Panc1 (cell line): ENCODE measurements around the gene PCMT1. TPM values are rescaled to one million over a fixed set of nuclear protein-coding genes. Genes with fewer than 3 reads are reported as not detected.

Experiments used
- ATAC-seq: fragments of 200-7000 bp; cut with Tn5 transposase; 2 replicates; pipeline ENCODE4 v1.9.1; 2020; ENCODE audit warnings: mild to moderate bottlenecking, moderate library complexity
- BruUV-seq: library from RNA; stranded (reverse); fragments of 400-500 nt; replicated peaks from 2 replicates; lab custom pipeline; 2021; lab: Mats Ljungman, UMichigan
- CTCF ChIA-PET: fragments of 300-600 bp; sonication (Branson Sonifier 250); formaldehyde crosslinking; loops from one replicate; lab custom pipeline; 2022; ENCODE audit warnings: antibody characterized with exemption; lab: Charles Lee
- POLR2A ChIA-PET: fragments of 300-600 bp; sonication (Branson Sonifier 250); formaldehyde crosslinking; loops from one replicate; lab custom pipeline; 2022; ENCODE audit warnings: antibody characterized with exemption; lab: Charles Lee
- DNase-seq: peaks from one replicate; pipeline ENCODE4 v3.0.0-alpha.2; 2010; ENCODE audit warnings: low read depth, low spot score
- H3K27ac ChIP-seq: 2 replicates; pipeline ENCODE4 v1.5.1; 2011; ENCODE audit warnings: mild to moderate bottlenecking, low read length, inconsistent platforms
- H3K27me3 ChIP-seq: fragments of 200-500 bp; sonication (Bioruptor generic); 2 replicates; pipeline ENCODE4 v1.6.0; 2014; ENCODE audit warnings: low read length, inconsistent platforms; ENCODE audit not compliant: control insufficient read depth, insufficient read depth
- H3K36me3 ChIP-seq: fragments of 200-500 bp; sonication (Bioruptor generic); 2 replicates; pipeline ENCODE4 v1.5.1; 2014; ENCODE audit warnings: inconsistent platforms, mild to moderate bottlenecking, low read length, moderate library complexity; ENCODE audit not compliant: control insufficient read depth, insufficient read depth
- H3K4me1 ChIP-seq: 2 replicates; pipeline ENCODE4 v1.5.1; 2011; ENCODE audit warnings: inconsistent platforms, mild to moderate bottlenecking, low read length, moderate library complexity; ENCODE audit not compliant: control insufficient read depth, insufficient read depth
- H3K4me3 ChIP-seq, 2 experiments: 2 replicates each; pipeline ENCODE4 v1.5.1; 2011 to 2012; ENCODE audit warnings: low read depth in 2 of 2, low read length in 2 of 2, mild to moderate bottlenecking in 2 of 2, inconsistent platforms in 1 of 2, moderate library complexity in 1 of 2
- H3K9me3 ChIP-seq: fragments of 200-500 bp; sonication (Bioruptor generic); 2 replicates; pipeline ENCODE4 v1.5.1; 2014; ENCODE audit warnings: low read depth, mild to moderate bottlenecking, inconsistent platforms, low read length, moderate library complexity; ENCODE audit not compliant: control insufficient read depth, insufficient read depth
- POLR2AphosphoS5 ChIP-seq: IDR thresholded peaks from 2 replicates; pipeline ENCODE4 v1.6.1; 2012; ENCODE audit warnings: mild to moderate bottlenecking, low read depth, low read length, moderate library complexity
- SIN3A ChIP-seq: IDR thresholded peaks from 2 replicates; pipeline ENCODE4 v1.6.1; 2012; ENCODE audit warnings: low read depth, mild to moderate bottlenecking, low read length, moderate library complexity, borderline replicate concordance; ENCODE audit not compliant: insufficient read depth
- TCF7L2 ChIP-seq: IDR thresholded peaks from 2 replicates; pipeline ENCODE4 v1.6.1; 2011; ENCODE audit warnings: mild to moderate bottlenecking, low read depth, low read length, inconsistent platforms
- in situ Hi-C: cut with HindIII; loops from 2 replicates; pipeline ENCODE4 v1.10.0; 2016; ENCODE audit warnings: low sequenced_read_pairs, low pct_unique_long_range_greater_than_20kb
- intact Hi-C: fragments of 100-400 bp; cut with micrococcal nuclease; formaldehyde crosslinking; loops from one replicate; pipeline ENCODE4 v1.10.0; 2022; ENCODE audit not compliant: unreplicated experiment
- total RNA-seq: library from RNA; stranded (reverse); gene quantifications from one replicate; pipeline ENCODE4 v1.2.1, GENCODE V29; 2021; ENCODE audit not compliant: unreplicated experiment
- TF ChIP-seq, protein P1 (sequence below), 2 experiments: IDR thresholded peaks; 2 replicates each; pipeline ENCODE4 v1.6.1; 2011 to 2012; ENCODE audit warnings: low read depth in 2 of 2, control low read depth in 1 of 2, low read length in 1 of 2, mild to moderate bottlenecking in 1 of 2, moderate library complexity in 1 of 2; ENCODE audit not compliant: insufficient read depth in 1 of 2
- TF ChIP-seq, protein P2 (sequence below): fragments of 450-650 bp; IDR thresholded peaks from 2 replicates; pipeline ENCODE4 v1.5.1; 2017; ENCODE audit warnings: mild to moderate bottlenecking

The PCMT1 gene
- total RNA-seq, 1 experiment from 2014 or later = 118 TPM

- H3K27ac ChIP-seq = no peak overlapping the region
- ATAC-seq = peak; percentile 68
- POLR2A ChIA-PET = no interaction called here
Observed at GRCh38 chr6:149755300-149756260, 6.0 kb downstream of the PCMT1 start.

GRCh38 chr6:149756261-149756636, 6.7 kb downstream of the PCMT1 start:
- TF ChIP-seq, protein P1, sequence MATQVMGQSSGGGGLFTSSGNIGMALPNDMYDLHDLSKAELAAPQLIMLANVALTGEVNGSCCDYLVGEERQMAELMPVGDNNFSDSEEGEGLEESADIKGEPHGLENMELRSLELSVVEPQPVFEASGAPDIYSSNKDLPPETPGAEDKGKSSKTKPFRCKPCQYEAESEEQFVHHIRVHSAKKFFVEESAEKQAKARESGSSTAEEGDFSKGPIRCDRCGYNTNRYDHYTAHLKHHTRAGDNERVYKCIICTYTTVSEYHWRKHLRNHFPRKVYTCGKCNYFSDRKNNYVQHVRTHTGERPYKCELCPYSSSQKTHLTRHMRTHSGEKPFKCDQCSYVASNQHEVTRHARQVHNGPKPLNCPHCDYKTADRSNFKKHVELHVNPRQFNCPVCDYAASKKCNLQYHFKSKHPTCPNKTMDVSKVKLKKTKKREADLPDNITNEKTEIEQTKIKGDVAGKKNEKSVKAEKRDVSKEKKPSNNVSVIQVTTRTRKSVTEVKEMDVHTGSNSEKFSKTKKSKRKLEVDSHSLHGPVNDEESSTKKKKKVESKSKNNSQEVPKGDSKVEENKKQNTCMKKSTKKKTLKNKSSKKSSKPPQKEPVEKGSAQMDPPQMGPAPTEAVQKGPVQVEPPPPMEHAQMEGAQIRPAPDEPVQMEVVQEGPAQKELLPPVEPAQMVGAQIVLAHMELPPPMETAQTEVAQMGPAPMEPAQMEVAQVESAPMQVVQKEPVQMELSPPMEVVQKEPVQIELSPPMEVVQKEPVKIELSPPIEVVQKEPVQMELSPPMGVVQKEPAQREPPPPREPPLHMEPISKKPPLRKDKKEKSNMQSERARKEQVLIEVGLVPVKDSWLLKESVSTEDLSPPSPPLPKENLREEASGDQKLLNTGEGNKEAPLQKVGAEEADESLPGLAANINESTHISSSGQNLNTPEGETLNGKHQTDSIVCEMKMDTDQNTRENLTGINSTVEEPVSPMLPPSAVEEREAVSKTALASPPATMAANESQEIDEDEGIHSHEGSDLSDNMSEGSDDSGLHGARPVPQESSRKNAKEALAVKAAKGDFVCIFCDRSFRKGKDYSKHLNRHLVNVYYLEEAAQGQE (IDR thresholded peaks at IDR 0.05; ENCODE audit: insufficient read depth in 1 of 2, low read depth in 2 of 2, low read length in 1 of 2) = no peak
- TF ChIP-seq TCF7L2 (no peak), POLR2AphosphoS5 (no peak), SIN3A (no peak)
- TF ChIP-seq, protein P2, sequence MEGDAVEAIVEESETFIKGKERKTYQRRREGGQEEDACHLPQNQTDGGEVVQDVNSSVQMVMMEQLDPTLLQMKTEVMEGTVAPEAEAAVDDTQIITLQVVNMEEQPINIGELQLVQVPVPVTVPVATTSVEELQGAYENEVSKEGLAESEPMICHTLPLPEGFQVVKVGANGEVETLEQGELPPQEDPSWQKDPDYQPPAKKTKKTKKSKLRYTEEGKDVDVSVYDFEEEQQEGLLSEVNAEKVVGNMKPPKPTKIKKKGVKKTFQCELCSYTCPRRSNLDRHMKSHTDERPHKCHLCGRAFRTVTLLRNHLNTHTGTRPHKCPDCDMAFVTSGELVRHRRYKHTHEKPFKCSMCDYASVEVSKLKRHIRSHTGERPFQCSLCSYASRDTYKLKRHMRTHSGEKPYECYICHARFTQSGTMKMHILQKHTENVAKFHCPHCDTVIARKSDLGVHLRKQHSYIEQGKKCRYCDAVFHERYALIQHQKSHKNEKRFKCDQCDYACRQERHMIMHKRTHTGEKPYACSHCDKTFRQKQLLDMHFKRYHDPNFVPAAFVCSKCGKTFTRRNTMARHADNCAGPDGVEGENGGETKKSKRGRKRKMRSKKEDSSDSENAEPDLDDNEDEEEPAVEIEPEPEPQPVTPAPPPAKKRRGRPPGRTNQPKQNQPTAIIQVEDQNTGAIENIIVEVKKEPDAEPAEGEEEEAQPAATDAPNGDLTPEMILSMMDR = no peak
- Histone ChIP-seq H3K36me3 (no peaks in the 10 kb centered on the region), H3K27ac (no peak overlapping the region), H3K27me3 (no peaks in the 10 kb centered on the region), H3K9me3 (no peaks in the 10 kb centered on the region), H3K4me3 (no peak overlapping the region), H3K4me1 (peaks cover 10% of the 10 kb centered on the region; the same call in 1 of the 2 replicates)
- CTCF ChIA-PET = interaction anchor here (0.6 kb wide), 1 partner anchor 315 kb away, joined by 9 read pairs; no protein-coding TSS in a partner anchor
- BruUV-seq = no TSS peak
- no peak for ATAC-seq
- no peak for DNase-seq
- POLR2A ChIA-PET = no interaction called here
- intact Hi-C loops = no loop called here
- in situ Hi-C loops = no loop called here

More at GRCh38 chr6:149755300-149756260, 6.0 kb downstream of the PCMT1 start:
- DNase-seq = no peak
- Histone ChIP-seq H3K9me3 (no peaks in the 10 kb centered on the region), H3K4me3 (no peak overlapping the region), H3K27me3 (no peaks in the 10 kb centered on the region), H3K4me1 (peaks cover 10% of the 10 kb centered on the region; the same call in 1 of the 2 replicates), H3K36me3 (no peaks in the 10 kb centered on the region; the same call in 1 of the 2 replicates)
- no peak for TF ChIP-seq POLR2AphosphoS5
- TF ChIP-seq, protein P2 = no peak
- TF ChIP-seq SIN3A = no peak
- TF ChIP-seq, protein P1 (IDR thresholded peaks at IDR 0.05; ENCODE audit: insufficient read depth in 1 of 2, low read depth in 2 of 2, low read length in 1 of 2) = no peak
- no peak for TF ChIP-seq TCF7L2
- in situ Hi-C loops (no loop called here), intact Hi-C loops (no loop called here)
- CTCF ChIA-PET = interaction anchor here (0.6 kb wide), 1 partner anchor 316 kb away, joined by 9 read pairs; no protein-coding TSS in a partner anchor
- BruUV-seq = no TSS peak
